Fibroblast of lung (primary cell): ENCODE data around the gene HPCAL1. TPM values are rescaled to one million over a fixed set of nuclear protein-coding genes. Genes with fewer than 3 reads are reported as not detected.

Experiments
- DNase-seq, 2 donors: peaks; one replicate each; pipeline versions ENCODE4 v3.0.0 to v3.0.0-alpha.2; 2010; ENCODE audit warnings: low read depth in 2 of 2
- H2AFZ ChIP-seq: 2 replicates; pipeline ENCODE4 v1.5.1; 2012; ENCODE audit warnings: low read length, control low read depth, inconsistent platforms
- H3K27ac ChIP-seq: 2 replicates; pipeline ENCODE4 v1.5.1; 2011; ENCODE audit warnings: low read length, control low read depth; ENCODE audit not compliant: insufficient read depth
- H3K27me3 ChIP-seq: 2 replicates; pipeline ENCODE4 v1.5.1; 2011; ENCODE audit warnings: mild to moderate bottlenecking, low read length; ENCODE audit not compliant: control insufficient read depth, insufficient read depth
- H3K36me3 ChIP-seq: 2 replicates; pipeline ENCODE4 v1.5.1; 2011; ENCODE audit warnings: low read length; ENCODE audit not compliant: control insufficient read depth, insufficient read depth
- H3K4me1 ChIP-seq: 2 replicates; pipeline ENCODE4 v1.5.1; 2011; ENCODE audit warnings: low read length; ENCODE audit not compliant: control insufficient read depth, insufficient read depth; ENCODE audit errors: extremely low read depth
- H3K4me2 ChIP-seq: 2 replicates; pipeline ENCODE4 v1.5.1; 2011; ENCODE audit warnings: low read length, control low read depth; ENCODE audit not compliant: insufficient read depth; ENCODE audit errors: extremely low read depth
- H3K4me3 ChIP-seq, 4 experiments: fragments of 200-600 bp in 1 of 4; sonication (generic) in 1 of 4; replicated peaks in 1 of 4; 2 replicates each; pipeline ENCODE4 v1.5.1; 2011 to 2016; ENCODE audit warnings: low read length in 4 of 4, low read depth in 3 of 4, mild to moderate bottlenecking in 3 of 4, control low read depth in 2 of 4, inconsistent platforms in 1 of 4, mixed read lengths in 1 of 4; ENCODE audit not compliant: insufficient read depth in 1 of 4; ENCODE audit errors: control extremely low read depth in 1 of 4
- H3K79me2 ChIP-seq: 2 replicates; pipeline ENCODE4 v1.5.1; 2012; ENCODE audit warnings: mild to moderate bottlenecking, low read length, inconsistent platforms; ENCODE audit not compliant: control insufficient read depth, insufficient read depth
- H3K9ac ChIP-seq: 2 replicates; pipeline ENCODE4 v1.5.1; 2011; ENCODE audit warnings: mild to moderate bottlenecking, low read length, control low read depth; ENCODE audit not compliant: insufficient read depth
- H3K9me3 ChIP-seq: 2 replicates; pipeline ENCODE4 v1.5.1; 2012; ENCODE audit warnings: low read depth, low read length; ENCODE audit not compliant: control insufficient read depth, insufficient read depth
- H4K20me1 ChIP-seq: 2 replicates; pipeline ENCODE4 v1.5.1; 2011; ENCODE audit warnings: low read length; ENCODE audit not compliant: control insufficient read depth, insufficient read depth; ENCODE audit errors: extremely low read depth
- EZH2 ChIP-seq: IDR thresholded peaks from 2 replicates; pipeline ENCODE4 v1.5.1; 2012; ENCODE audit warnings: low read length, control low read depth, mild to moderate bottlenecking; ENCODE audit errors: missing control alignments
- polyA plus RNA-seq, 2 donors: library from polyadenylated mRNA; depleted of rRNA in 1 of 2; stranded (reverse) in 1 of 2; unstranded in 1 of 2; fragments of >200 nt; gene quantifications; 2 replicates each; pipeline ENCODE4 v1.2.1, GENCODE V29; 2011 to 2012; ENCODE audit warnings: missing spikeins in 1 of 2
- total RNA-seq: library from RNA; depleted of rRNA; stranded (reverse); fragments of >200 nt; gene quantifications from 2 replicates; pipeline ENCODE4 v1.2.1, GENCODE V29; 2014
- TF ChIP-seq, protein P1 (sequence below), 2 donors: IDR thresholded peaks in 1 of 2; conservative IDR thresholded peaks in 1 of 2; 1 replicate in 1 of 2; 2 replicates in 1 of 2; pipeline ENCODE4 v1.5.1; 2011 to 2012; ENCODE audit warnings: low read length in 2 of 2, control low read depth in 1 of 2, inconsistent platforms in 1 of 2, low read depth in 1 of 2, mild to moderate bottlenecking in 1 of 2

Gene HPCAL1
- total and polyA plus RNA-seq, 2 donors (not counting 1 experiment from before 2014, with no cell fraction given) = 11.4 to 34.5 TPM

DNA sequence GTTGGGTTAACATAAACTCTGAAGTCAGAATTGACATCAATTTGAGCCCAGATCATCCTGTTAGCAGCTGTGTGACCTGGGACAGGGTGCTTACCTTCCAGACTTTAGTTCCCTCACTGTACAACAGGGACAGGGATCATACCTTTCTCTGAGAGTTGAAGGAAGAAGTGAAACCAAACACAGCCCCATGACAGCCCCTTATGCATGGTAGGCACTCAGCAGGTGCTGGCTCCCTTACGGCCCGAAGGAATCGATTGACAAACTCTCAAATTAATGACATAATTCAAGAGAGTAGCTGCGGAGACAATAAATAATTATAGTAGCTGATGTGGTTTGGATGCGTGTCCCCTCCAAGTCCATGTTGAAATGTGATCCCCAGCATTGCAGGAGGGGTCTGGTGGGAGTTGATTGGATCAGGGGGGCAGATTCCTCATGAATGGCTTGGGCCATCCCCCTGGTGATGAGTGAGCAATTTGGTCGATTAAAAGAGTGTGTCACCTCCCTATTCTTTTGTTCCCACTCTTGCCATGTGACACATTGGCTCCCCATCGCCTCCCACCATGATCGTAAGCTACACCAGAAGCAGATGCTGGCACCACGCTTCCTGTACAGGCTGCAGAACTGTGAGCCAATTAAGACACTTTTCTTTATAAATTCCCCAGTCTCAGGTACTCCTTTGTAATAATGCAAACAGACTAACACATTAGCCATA lies 73.0 kb downstream of the HPCAL1 start:
- Histone ChIP-seq H3K79me2 (no peaks in the 10 kb centered on the region), H3K4me1 (no peaks in the 10 kb centered on the region), H3K4me3 (no peak overlapping the region), H3K4me2 (no peak overlapping the region), H3K36me3 (no peaks in the 10 kb centered on the region), H2AFZ (no peak overlapping the region), H4K20me1 (no peaks in the 10 kb centered on the region), H3K27ac (no peak overlapping the region), H3K9ac (no peak overlapping the region), H3K9me3 (no peaks in the 10 kb centered on the region), H3K27me3 (no peaks in the 10 kb centered on the region)
- DNase-seq = no peak
- TF ChIP-seq, protein P1, sequence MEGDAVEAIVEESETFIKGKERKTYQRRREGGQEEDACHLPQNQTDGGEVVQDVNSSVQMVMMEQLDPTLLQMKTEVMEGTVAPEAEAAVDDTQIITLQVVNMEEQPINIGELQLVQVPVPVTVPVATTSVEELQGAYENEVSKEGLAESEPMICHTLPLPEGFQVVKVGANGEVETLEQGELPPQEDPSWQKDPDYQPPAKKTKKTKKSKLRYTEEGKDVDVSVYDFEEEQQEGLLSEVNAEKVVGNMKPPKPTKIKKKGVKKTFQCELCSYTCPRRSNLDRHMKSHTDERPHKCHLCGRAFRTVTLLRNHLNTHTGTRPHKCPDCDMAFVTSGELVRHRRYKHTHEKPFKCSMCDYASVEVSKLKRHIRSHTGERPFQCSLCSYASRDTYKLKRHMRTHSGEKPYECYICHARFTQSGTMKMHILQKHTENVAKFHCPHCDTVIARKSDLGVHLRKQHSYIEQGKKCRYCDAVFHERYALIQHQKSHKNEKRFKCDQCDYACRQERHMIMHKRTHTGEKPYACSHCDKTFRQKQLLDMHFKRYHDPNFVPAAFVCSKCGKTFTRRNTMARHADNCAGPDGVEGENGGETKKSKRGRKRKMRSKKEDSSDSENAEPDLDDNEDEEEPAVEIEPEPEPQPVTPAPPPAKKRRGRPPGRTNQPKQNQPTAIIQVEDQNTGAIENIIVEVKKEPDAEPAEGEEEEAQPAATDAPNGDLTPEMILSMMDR (conservative IDR thresholded peaks at IDR 0.05 in 1 of 2, IDR thresholded peaks at IDR 0.05 in 1 of 2; ENCODE audit: low read depth in 1 of 2, low read length in 2 of 2) = no peak
- TF ChIP-seq EZH2 = no peak

DNA sequence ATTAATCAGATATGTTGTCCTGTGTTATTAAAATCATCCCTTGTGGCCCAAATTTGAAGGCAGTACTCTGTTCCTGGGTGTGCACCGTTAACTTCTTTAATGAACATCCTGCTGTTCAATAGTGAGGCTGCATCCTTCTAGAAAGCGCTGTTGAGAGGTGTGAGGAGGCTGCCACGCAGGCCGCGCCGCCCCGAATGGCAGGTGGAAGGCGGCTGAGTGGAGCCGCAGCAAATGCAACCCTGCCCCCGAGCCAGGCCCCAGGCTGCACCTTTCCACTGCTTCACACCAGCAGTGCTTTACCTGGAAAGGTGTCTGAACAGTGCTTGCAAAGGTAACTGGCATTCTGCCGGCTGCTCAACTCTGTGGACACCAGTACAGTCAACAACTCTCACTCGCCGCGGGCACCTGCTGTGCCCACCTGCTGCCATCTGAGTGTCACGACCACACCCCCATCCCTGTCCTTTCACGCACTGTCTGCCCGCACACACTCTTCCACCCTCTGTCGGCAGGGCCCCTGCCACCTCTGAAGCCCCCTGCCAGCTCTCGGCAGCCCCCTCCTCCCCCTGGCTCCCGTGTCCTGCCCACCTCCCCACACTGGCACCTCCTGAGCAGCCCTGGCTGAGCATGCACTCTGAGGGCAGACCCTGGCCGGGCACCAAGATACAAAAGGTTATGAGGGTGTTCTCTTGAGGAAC lies 74.5 kb downstream of the HPCAL1 start:
- H4K20me1 ChIP-seq = no peaks in the 10 kb centered on the region
- no peak overlapping the region for H3K9ac ChIP-seq
- no peaks in the 10 kb centered on the region for H3K36me3 ChIP-seq
- no peak overlapping the region for H3K4me3 ChIP-seq
- H3K27me3 ChIP-seq = no peaks in the 10 kb centered on the region
- H3K27ac ChIP-seq = no peak overlapping the region
- H3K79me2 ChIP-seq = no peaks in the 10 kb centered on the region
- no peaks in the 10 kb centered on the region for H3K9me3 ChIP-seq
- no peak overlapping the region for H3K4me2 ChIP-seq
- H2AFZ ChIP-seq = no peak overlapping the region
- no peaks in the 10 kb centered on the region for H3K4me1 ChIP-seq
- no peak for DNase-seq
- TF ChIP-seq EZH2 = no peak
- TF ChIP-seq, protein P1 (conservative IDR thresholded peaks at IDR 0.05 in 1 of 2, IDR thresholded peaks at IDR 0.05 in 1 of 2; ENCODE audit: low read depth in 1 of 2, low read length in 2 of 2) = no peak

DNA sequence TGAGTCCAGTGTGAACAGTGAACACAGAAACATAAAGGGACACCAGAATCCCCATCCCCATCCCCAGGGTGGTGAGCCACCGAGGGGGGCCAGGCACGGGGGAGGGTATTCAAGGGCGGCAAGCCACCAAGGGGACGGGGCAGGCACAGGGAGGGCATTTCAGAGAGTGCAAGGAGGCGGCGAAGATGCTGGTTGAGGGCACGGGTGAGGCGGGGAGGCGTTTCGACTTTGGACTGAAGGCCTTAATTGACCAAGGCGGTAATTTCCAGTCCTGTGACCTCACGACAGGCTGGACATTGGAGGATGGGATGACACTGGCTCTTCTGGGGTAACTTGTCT lies 75.0 kb downstream of the HPCAL1 start:
- Histone ChIP-seq H3K4me3 (no peak overlapping the region), H3K9me3 (no peaks in the 10 kb centered on the region), H3K27me3 (no peaks in the 10 kb centered on the region), H3K4me2 (no peak overlapping the region), H3K4me1 (no peaks in the 10 kb centered on the region), H3K79me2 (no peaks in the 10 kb centered on the region), H3K27ac (no peak overlapping the region), H3K9ac (no peak overlapping the region), H2AFZ (no peak overlapping the region), H3K36me3 (no peaks in the 10 kb centered on the region), H4K20me1 (no peaks in the 10 kb centered on the region)
- DNase-seq = no peak
- TF ChIP-seq, protein P1 (conservative IDR thresholded peaks at IDR 0.05 in 1 of 2, IDR thresholded peaks at IDR 0.05 in 1 of 2; ENCODE audit: low read depth in 1 of 2, low read length in 2 of 2) = no peak
- TF ChIP-seq EZH2 = no peak
